Cerebellar nuclear complex (tissue), 1 donor: ENCODE results near the gene HSF5.
"Not testable (repeated sequence)": the region's sequence is repeated elsewhere in the genome, so short reads cannot be mapped to it uniquely, and the experiment has no call there.

Experiments used
- DNase-seq, 2 experiments: peaks; one replicate each; lab custom pipeline; 2025; lab: John Stamatoyannopoulos, UW

HSF5 gene

DNA sequence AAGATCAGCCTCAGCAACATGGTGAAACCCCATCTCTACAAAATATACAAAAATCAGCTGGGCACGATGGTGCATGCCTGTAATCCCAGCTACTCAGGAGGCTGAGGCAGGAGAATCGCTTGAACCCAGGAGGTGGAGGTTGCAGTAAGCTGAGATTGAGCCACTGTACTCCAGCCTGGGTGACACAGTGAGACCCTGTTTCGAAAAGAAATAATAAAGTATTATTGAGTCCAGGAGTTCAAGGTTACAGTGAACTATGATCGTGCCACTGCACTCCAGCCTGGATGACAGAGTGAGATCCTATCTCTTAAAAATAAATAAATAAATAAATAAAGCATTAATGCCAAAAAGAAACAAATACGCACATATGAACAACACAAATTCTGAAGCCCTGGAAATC, 6.4 kb downstream of the HSF5 start:
- not testable (repeated sequence) for DNase-seq

DNA sequence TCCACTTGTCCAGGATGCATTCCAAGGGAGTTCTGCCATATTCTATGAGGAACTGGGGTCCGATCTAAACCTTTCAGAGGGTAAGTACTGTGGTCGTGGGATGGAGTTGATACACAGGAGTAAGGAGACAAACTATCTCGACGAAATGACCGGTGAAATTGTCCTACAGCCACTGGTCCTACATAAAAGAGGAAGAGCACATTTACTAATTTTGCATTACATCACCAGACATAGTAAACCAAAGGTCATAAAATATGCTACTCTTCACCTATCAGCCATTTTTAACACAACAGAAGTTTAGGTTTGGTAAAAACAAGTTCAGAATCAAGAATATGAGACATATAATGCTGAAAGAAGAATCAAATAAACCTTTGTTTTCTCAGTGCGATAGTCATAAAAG, 8.1 kb downstream of the HSF5 start:
- DNase-seq = no peak

DNA sequence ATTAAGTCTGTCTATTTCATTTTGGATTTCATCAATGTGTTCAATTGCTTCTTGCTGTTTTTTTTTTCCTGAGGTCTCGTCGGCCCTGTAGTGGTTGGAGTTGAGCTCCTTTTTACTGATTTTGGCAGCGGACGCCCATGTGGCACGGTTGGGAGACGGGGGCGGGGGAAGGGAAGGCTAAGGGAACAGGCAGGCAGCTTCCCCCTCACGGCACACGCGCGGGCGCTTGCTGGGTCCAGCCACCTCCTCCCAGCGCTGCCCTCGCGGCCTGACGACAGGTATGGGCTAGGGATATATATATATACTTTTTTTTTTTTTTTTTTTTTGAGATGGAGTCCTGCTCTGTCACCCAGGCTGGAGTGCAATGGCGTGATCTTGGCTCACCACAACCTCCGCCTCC, 11.4 kb downstream of the HSF5 start:
- DNase-seq = no peak

DNA sequence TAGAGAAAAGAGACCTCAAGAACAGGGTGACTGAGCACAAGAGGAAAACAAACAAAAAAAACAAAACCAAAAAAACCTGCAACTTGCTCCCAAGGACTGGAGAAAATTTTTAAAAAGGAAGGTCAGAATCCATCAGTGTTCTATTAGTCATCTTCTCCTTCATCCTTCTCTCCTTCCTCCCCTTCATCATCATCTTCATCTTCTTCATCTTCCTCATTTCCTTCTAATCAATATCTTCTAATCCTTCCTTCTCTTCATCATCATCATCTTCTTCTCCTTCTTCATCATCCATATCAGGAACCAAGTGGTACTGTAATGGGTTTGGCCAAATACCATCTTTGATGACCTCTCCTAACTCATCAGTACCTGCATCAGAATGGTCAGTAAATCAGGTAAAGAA, 12.2 kb downstream of the HSF5 start:
- DNase-seq = no peak

DNA sequence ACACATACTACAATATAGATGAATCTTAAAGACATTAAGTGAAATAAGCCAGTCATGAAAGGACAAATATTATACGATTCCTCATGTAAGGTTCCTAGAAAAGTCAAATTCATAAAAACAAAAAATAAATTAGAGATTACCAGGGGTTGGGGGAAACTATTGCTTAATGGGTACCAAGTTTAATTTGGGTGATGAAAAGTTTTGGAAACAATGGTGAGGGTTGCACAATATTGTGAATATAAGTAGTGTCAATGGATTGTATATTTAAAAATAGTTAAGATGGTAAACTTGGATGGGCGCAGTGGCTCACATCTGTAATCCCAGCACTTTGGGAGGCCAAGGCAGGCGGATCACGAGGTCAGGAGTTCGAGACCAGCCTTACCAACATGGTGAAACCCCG, 17.9 kb downstream of the HSF5 start:
- DNase-seq = no peak

DNA sequence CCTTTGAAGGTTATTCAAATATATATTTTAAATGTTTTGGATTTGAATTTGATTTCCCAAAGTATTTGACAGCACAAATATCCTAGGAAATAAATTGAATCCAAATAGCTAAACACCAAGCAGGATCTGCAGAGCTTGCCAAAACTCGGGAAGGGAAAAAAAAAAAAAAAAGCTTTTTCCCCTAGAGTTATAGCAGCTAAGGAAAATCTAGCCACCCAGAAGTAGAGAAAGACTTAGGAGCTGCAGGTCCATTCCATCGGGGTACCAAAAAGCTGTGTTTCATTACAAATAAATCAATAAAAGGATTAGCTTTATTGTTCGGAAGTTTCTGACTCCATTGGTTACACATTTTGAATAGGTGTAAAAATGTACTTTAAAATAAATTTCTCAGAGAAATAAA, 19.3 kb downstream of the HSF5 start:
- DNase-seq = no peak

DNA sequence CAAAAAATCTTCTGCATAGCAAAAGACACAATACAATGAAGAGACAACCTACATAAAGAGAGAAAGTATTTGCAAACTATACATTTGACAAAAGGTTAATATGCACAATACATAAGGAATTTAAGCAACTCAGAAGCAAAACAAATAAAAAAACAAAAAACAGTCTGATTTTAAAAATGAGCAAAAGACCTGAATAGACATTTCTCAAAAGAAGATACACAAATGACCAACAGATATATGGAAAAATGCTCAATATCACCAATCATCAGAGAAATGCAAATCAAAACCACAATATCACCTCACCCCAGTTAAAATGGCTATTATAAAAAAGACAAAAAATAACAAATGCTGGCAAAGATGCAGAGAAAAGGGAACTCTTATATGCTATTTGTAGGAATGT, 32.7 kb downstream of the HSF5 start:
- DNase-seq = no peak

DNA sequence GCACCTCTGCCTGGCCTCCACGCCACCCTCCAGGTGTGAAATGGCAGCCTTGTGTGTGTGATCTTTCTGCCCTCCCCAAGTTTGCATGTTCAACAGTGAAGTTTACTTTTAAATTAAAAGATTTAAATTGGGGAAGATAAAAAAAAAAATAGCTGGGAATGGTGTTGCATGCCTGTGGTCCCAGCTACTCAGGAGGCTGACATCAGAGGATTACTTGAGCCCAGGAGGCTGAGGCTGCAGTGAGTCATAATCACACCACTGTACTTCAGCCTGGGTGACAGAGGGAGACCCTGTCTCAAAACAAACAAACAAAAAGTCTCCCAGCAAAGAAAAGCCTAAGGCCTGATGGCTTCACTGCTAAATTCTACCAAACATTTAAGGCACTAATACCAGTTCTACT, 35.5 kb downstream of the HSF5 start:
- DNase-seq = no peak

DNA sequence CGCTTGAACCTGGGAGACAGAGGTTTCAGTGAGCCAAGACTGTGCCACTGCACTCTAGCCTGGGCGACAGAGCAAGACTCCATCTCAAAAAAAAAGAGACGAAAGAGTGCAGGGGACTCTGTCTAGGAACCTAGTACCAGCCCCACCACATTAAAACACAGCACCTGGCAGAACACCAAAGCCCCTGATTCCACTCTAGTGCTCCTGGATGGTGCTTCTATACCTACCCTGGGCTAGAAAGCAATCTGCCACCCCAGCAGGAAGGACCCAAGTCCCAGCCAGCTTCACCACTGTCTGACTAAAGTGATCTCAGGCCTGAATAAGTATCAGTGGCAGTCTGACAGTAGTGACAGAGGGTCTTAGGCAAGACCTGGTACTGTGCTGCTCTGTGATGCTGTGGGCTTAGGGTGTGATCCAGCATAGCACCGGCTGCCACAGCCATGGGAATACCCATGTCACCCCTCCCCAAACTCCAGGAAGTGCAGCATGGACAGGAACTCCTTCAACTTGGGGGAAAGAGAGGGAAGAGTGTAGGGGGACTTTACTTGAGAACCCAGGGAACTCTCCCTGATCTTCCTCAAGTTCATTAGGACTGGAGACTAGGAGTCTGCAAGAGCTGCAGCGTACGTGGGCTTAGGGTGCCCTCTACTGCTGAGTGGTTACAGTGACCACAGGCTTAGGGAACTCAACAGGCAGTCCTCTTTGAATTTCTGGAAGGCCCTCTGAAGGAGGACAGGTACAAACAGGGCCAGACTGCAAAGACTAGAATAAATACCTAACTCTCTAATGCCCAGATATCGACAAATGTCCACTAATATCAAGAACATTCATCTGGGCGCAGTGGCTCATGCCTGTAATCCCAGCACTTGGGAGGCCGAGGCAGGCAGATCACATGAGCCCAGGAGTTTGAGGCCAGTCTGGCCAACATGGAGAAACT, 40.9 kb downstream of the HSF5 start:
- DNase-seq = no peak

DNA sequence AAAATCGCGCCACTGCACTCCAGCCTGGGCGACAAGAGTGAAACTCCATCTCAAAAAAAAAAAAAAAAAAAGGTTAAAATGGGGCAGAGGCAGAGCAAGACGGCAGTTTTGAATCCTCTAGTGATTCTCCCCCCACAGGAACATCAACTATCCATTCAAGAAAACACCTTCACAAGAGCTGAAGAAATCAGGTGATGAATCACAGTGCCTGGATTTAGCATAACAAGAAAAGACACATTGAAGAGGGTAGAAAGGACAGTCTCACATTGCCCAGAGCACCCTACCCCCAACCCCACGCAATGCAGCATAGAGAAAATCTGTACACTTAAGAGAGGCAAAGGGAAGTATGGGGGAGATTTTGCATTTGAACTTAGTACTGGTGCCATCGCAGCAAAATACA, 42.1 kb downstream of the HSF5 start:
- DNase-seq = no peak

DNA sequence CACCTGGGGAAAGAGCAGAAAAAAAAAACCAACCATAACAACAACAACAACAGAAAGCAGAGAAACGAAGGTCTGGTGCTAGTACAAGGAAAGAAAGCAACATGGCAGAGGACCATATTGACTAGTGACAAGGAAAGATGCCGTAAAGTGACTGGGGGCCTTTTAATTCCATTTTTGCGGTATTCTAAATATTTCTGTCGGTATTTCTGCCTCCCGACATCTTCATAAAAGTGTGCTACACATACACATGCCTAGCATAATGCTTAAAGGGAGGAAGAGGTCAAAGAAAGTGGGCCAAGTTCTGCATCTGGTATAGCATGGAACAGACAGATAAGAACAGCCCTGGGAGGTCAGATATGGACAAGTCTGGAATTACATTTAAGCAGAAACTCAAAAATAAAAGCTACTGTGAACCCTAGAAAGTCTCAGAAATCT, 51.4 kb downstream of the HSF5 start:
- no peak for DNase-seq

DNA sequence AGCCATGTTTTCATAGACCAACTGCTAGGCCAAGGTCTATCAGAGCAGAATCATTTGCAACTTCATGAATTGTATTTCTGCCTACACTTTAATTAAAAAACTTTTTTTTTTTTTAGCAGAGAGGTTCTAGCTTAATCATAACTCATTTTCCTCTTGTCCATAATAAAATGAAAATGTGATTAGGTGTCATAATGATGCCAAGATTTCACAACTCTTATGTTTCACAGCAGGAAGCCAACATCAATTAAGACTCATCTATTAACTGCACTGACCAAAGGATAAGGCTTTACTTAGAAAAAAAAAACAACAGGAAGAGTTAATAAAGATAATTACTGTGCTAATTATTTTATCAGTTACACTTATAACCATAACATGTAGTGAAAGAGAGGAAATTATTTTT, 52.0 kb downstream of the HSF5 start:
- no peak for DNase-seq

DNA sequence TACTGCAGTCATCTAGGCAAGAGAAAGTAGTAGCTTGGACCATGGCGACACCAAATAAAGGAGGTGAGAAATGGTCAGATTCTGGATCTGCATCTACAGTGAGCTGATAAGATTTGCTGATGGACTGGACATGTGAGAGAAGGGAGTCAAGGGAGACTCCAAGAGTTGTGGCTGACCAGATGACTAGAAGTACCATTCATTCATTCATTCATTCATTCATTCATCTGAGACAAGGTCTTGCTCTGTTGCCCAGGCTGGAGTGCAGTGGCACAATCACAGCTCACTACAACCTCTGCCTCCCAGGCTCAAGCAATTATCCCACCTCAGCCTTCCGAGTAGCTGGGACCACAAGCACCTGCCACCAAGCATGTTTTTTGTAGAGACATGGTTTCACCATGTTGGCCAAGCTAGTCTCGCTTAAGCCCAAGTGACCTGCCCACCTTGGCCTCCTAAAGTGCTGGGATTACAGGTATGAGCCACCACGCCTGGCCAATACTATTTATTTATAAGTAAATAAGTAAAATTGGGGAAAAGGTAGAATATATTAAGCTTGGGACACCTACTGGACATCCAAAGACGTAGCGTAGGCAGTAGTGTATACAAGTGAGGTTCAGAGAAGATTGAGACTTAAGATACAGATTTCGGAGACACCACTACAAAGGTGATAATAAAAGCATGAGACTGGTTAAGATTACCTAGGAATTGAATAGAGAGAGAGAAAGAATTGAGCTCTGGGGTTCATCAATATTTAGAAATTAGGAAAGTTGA, 55.2 kb downstream of the HSF5 start:
- DNase-seq = no peak

DNA sequence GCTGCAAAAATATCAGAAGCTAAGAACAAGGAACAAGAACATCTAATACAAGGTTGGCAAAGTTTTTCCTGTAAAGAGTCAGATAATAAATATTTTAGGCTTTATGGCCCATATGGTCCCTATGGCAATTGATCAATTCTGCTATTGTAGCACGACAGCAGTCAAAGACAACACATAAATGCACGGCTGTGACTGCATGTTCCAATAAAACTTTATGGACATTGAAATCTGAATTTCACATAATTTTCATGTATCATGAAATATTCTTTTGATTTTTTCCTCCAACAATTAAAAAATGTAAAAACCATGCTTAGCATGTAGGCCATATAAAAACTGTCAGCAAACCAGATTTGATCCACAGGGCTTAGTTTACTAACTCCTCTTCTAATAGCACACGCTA, 60.4 kb downstream of the HSF5 start:
- DNase-seq = no peak

DNA sequence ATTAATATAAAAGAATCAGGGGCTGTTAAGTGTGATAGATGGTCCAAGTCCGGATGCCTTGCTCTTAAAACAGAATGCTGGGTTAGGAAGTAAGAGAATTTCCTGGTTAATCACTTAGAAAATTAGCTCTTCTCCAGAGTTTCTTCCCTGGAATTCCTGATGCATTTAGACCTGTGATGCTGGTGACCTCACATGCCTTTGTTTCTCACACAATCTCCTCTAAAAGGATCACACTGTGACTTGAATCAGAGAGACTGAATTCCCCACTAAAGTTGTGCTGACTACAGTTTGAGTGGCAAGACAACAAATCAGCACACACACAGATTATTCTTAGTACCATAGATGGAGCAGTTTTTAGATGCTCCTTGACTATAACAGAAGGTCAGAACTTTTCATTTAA, 66.5 kb downstream of the HSF5 start:
- no peak for DNase-seq

DNA sequence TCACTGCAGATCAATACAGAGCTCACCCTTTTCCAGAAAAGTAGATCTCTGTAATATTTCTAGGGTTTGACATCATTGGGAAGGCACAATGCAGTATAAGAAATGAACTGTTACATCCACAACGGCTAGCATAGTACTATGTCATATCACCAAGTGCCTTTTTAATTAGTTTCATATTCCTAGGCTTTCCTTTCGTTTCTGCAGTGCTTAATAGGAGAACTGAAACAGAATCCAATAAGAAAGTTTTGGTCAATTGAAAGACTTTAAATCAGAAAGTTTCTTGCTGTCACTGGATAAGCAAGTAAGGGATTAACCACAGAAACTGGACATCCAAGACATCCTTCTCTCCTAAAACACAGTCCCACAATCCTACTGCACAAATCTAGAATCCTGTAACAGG, 67.4 kb downstream of the HSF5 start:
- no peak for DNase-seq

DNA sequence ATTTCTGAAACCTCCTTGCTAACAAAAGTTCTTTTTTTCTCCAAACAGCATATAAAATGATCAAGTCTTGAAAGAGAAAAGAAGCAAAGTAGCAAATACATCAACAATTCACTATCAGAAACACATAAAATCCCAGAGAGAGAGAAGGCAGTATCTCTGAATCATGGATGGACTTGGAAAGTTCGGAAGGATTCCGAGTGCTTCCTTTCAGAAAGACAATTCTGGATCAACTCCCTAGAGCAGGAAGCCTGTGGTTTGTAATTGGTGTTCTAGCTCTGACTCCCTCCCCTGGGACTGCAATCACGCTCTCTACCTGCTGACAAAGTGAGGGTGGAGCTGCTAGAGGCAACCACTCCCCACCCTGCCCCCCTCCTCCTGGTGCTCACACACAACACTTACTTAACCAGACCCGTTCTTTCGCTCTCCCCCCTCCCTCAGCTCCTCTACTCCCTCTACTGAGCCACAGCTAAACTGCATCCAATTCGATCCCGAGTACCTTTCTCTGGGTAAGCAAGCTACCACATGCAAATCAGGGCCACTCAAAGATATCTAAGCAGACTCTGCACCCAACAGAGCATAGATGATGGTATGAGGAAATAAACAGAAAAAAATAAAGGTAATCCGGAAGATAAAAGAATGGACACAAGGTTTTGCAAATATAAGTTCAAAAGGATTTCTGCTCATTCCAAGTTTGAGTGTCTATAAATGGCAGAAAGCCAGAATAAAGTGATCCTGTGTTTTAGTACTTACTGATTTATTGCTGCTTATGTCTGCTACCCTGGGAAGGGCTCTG, 70.7 kb downstream of the HSF5 start, which contains the start of gene RNF43:
Gene RNF43 (minus strand): TSS at position 235 of the 793 bp plus-strand sequence. CDS start 1,957 bp downstream, outside the sequence.
- peak; percentile 73 to 98 for DNase-seq

DNA sequence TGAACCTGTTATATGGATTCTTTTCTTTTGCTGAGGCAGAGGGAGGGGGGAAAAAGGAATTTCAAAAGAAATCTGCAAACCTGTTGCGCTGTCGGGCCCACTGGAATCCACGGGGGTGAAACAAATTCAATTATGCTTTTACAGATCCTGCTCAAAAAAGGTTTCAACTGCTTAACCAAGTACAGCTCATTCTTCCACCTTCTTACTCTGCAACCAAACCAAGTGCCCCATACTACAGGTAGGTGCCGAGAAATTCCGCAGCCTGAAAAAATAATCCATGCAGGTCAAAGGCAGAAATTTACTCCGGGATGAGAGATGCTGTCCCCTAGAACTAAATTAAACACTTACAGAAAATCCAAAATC, 71.3 kb downstream of the HSF5 start:
- no peak for DNase-seq

DNA sequence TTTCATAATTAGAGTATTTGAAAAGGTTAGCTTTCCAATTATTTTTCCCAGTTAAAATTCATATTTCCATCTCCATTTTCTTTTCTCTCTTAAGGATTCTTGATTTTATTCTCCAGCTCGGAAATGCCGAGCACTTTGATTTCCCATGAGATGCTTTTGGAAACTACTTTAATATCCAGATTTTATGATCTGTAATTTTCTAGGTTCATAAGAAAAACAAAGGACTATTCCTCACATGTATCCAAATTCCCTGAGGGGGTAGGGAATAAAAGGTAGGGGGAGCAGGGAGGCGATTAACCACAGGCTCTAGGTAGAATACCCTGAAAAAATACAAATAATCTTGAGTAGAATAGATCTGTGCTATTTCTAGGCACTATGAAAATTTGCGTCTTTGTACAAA, 71.8 kb downstream of the HSF5 start:
- DNase-seq = no peak

DNA sequence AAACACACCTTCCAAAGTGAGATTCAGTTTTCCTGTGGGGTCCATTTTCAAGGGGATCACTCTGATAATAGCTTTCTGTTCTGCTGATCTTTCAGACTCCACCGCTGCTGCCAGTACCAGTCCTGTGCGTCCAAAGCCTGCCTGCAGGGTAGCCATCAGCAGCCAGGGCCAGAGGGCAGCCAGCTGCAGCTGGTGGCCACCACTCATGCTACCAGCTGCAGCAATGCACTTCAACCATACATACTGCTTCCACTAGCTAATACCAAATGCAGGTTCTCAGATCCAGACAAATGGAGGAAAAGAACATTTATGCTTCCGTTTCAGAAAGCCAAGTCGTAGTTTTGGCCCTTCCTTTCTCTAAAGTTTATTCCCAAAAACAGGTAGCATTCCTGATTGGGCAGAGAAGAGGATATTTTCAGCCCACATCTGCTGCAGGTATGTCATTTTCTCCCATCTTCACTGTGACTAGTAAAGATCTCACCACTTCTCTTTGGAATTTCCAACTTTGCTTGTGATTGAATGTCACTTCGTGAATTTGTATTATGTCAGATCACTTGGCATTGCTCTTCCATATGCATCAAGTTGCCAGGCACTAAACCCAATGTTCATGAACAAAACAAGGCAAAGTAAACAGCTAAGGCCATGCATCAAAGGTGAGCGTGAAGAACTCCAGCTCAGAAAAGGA, 72.7 kb downstream of the HSF5 start:
- DNase-seq = no peak

DNA sequence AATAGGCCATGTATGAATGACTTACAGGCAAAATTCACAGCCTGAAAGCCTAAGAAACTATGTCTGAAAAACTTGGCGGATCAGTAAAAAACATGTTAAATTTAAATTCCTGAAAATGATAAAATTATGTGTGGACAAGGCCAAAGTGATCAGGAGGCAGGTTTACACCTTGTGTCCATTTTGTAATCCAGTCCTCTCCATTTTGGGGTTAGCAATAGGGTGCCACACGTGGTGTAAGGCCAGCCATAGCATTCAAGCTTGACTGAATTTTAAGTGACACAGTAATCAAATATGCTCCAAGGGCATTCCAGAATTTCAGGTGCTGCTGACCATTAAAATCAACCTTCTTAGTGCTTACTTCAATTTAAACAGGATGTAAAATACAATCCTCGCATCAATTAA, 73.6 kb downstream of the HSF5 start:
- no peak for DNase-seq

DNA sequence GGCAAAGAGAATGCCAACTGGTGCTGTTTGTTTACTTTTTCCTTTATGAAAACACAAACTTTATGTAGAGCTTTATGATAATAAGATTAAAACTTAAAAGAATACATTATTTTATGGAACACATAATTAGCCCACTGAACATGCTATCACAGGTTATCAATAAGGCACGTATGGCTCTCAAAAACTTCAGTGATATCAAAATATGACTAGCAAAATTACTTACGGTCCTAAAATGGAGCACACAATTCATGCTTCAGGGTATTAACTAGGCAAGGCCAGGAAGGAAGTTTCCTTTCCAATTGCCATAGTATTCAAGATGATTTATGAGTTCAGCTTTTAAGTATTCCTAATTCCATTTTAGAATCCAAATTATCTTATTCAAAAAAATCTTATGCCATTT, 74.5 kb downstream of the HSF5 start:
- no peak for DNase-seq
